Mucosa of descending colon (tissue), 3 donors: ENCODE measurements around the gene MED25. TPM values are rescaled to one million over a fixed set of nuclear protein-coding genes. Genes with fewer than 3 reads are reported as not detected.

Experiments used
- ATAC-seq: fragments of 200-7000 bp; cut with Tn5 transposase; one replicate; pipeline ENCODE4 v1.9.1; 2020; ENCODE audit warnings: mild to moderate bottlenecking, moderate library complexity
- DNase-seq, 3 donors: peaks; one replicate each; pipeline ENCODE4 v3.0.0-alpha.2; 2020
- H3K36me3 ChIP-seq: fragments of 200-600 bp; one replicate; pipeline ENCODE4 v1.8.0; 2021; ENCODE audit warnings: low read depth, mild to moderate bottlenecking
- H3K4me1 ChIP-seq: fragments of 200-600 bp; one replicate; pipeline ENCODE4 v1.8.0; 2021; ENCODE audit warnings: low read depth, mild to moderate bottlenecking
- H3K4me3 ChIP-seq: fragments of 200-600 bp; one replicate; pipeline ENCODE4 v1.8.0; 2021; ENCODE audit warnings: mild to moderate bottlenecking
- H3K9me3 ChIP-seq: fragments of 200-600 bp; one replicate; pipeline ENCODE4 v1.8.0; 2021; ENCODE audit warnings: mild to moderate bottlenecking
- intact Hi-C, 2 donors: fragments of 100-400 bp; cut with DNase I in 1 of 2; cut with micrococcal nuclease in 1 of 2; formaldehyde crosslinking; loops; one replicate each; pipeline versions ENCODE4 v1.11.0 to v1.11.1; 2022; cut with DNase I, micrococcal nuclease
- total RNA-seq, 3 donors: library from RNA; stranded (reverse); fragmentation: NEBNext Ultra II Directional in 2 of 3; extraction: Animal tissue kit (Norgen Biotek cat#: 25700) in 2 of 3; gene quantifications; one replicate each; pipeline versions ENCODE4 v1.2.1 to v1.2.4, GENCODE V29; 2021 to 2023
- TF ChIP-seq, protein P1 (sequence below): fragments of 200-600 bp; IDR thresholded peaks from one replicate; pipeline ENCODE4 v1.8.0; 2022; ENCODE audit warnings: antibody characterized with exemption, mild to moderate bottlenecking
- donor health status: DM: no; HTN: no; CAD: no; lungs with moderate emphysema.
- donor health status: DM: no; HTN: no; CAD: no.
- donor health status: DM: no; HTN: yes; CAD: no.

Gene MED25
- total RNA-seq, 3 donors from 2014 or later, result 54.7 to 57.4 (median 55.2) TPM

DNA sequence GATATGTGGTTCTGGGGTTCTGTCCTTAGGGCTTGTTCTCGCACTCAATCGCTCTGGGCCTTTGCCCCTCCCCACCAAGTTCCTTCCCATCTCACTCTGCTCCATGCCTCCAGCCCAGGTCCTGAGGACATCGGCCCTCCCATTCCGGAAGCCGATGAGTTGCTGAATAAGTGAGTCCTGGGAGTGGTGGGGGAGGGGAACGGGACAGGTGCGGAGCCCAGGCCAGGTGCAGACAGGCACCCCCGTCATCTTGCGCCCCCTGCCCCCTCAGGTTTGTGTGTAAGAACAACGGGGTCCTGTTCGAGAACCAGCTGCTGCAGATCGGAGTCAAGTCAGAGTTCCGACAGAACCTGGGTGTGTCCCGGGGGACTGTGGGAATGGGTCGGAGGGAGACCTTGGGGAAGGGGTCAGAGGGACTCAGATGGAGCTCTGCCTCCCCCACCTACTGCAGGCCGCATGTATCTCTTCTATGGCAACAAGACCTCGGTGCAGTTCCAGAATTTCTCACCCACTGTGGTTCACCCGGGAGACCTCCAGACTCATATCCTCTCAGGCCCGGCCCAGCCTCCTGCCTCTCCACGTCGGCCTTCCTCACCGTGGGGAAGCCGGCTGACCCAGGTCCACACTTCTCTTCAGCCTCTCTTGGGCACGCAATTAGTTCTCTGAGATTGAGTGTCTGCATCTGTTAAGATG is 15.1 kb upstream of the MED25 start:
- TF ChIP-seq, protein P1, sequence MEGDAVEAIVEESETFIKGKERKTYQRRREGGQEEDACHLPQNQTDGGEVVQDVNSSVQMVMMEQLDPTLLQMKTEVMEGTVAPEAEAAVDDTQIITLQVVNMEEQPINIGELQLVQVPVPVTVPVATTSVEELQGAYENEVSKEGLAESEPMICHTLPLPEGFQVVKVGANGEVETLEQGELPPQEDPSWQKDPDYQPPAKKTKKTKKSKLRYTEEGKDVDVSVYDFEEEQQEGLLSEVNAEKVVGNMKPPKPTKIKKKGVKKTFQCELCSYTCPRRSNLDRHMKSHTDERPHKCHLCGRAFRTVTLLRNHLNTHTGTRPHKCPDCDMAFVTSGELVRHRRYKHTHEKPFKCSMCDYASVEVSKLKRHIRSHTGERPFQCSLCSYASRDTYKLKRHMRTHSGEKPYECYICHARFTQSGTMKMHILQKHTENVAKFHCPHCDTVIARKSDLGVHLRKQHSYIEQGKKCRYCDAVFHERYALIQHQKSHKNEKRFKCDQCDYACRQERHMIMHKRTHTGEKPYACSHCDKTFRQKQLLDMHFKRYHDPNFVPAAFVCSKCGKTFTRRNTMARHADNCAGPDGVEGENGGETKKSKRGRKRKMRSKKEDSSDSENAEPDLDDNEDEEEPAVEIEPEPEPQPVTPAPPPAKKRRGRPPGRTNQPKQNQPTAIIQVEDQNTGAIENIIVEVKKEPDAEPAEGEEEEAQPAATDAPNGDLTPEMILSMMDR, result no peak
- Histone ChIP-seq H3K4me3 (no peak overlapping the region), H3K36me3 (no peaks in the 10 kb centered on the region), H3K9me3 (no peaks in the 10 kb centered on the region), H3K4me1 (no peaks in the 10 kb centered on the region)
- DNase-seq (no peak), ATAC-seq (peak; percentile 57)
- intact Hi-C loops, result no loop called here

DNA sequence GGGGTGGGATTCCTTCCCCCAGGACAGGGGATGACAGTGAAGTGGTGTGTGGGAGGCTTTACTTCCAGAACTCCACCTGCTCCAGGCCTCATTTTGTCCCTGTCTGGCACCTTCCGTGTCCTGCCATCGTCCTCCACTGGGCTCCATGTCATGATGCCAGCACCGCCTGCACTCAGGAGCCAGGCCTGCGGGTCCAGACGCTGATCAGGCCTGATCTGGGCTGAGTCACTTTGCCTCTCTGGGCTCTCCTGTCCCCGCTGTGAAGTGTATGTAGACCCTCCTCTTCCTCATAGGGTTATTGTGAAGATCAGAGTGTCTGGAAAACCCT is 14.6 kb upstream of the MED25 start:
- no peak overlapping the region for H3K4me3 ChIP-seq
- H3K4me1 ChIP-seq, result no peaks in the 10 kb centered on the region
- TF ChIP-seq, protein P1, result no peak
- H3K36me3 ChIP-seq, result no peaks in the 10 kb centered on the region
- no peak for ATAC-seq
- no peak for DNase-seq
- H3K9me3 ChIP-seq, result no peaks in the 10 kb centered on the region
- intact Hi-C loops, result no loop called here

DNA sequence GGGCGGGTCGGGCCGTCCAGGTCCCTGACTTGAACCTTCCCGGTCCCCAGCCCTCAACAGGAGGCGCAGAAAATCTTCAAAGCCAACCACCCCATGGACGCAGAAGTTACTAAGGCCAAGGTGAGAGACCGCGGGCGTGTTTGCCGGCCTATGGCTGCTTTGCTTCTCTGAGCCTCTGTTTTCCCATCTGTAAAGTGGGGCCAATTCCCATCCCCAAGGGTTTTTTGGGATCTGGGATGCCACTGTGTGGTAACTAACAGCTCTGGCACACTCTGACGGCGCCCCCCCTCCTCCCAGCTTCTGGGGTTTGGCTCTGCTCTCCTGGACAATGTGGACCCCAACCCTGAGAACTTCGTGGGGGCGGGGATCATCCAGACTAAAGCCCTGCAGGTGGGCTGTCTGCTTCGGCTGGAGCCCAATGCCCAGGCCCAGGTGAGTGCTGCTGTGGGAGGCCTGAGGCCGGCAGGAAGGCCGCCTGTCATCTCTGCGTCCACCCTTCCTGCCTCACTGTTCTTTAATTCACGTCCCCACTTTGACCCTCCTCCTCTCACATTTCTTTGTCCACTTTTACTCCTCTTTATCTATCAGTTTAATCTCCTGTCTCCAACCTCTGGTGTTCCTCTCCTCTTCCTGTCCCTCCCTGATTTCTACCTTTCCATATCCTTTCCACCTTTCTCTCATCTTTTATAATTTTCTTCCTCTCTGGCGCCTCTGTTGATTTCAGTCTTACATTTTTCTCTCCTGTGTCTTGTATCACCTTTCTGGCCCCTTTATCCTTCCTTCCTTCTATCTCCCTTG is 12.1 kb upstream of the MED25 start:
- H3K36me3 ChIP-seq, result no peaks in the 10 kb centered on the region
- peaks cover 11% of the 10 kb centered on the region for H3K4me1 ChIP-seq
- no peak overlapping the region for H3K4me3 ChIP-seq
- TF ChIP-seq, protein P1, result no peak
- intact Hi-C loops, result no loop called here
- no peak for DNase-seq
- no peak for ATAC-seq
- no peaks in the 10 kb centered on the region for H3K9me3 ChIP-seq

- no peak for ATAC-seq
- intact Hi-C loops, result no loop called here
- DNase-seq, result no peak
- no peak overlapping the region for H3K4me3 ChIP-seq
- TF ChIP-seq, protein P1, result no peak
- H3K4me1 ChIP-seq, result peaks cover 11% of the 10 kb centered on the region
- H3K9me3 ChIP-seq, result no peaks in the 10 kb centered on the region
- no peaks in the 10 kb centered on the region for H3K36me3 ChIP-seq
Measured at GRCh38 chr19:49806620-49806959, 11.5 kb upstream of the MED25 start.

DNA sequence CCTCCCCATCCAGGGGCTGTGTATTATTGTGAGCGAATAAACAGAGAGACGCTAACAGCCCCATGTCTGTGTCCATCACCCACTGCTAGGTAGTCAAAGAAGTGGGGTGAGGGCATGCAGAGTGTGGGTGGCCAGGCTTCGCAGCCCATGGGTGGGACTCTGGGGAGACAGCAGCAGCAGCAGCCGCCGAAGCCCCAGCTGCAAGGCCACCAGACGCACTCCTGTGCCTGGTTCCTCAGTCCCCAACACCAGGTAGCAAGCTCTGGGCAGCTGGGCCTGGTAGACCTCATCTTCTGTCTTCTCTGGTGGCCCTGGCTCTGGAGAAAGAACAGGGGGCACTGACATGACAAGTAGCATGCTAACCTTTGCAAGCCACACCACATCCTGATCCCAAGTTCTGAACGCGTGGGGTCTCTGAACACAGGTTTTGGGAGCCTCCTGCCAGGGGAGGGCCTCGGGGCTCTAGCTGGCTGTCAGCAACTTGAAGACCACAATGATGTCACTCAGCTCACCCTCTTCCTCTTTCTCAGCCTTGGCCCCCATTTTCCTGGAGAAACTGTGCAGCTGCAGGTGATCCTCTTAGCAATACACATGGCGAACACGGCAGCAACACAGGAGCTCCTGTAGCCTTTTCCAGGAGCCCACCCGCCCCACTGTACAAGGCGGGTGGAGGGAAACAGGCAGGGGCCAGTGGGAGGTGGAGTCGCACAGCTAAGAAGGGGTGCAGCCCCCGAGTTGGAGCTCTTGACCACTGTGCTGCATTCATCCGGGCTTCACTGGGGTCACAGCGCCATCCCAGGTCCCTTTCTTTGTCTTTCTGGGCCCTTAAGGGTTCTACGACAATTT is 10.8 kb upstream of the MED25 start:
- ATAC-seq, result no peak
- intact Hi-C loops, result no loop called here
- TF ChIP-seq, protein P1, result no peak
- Histone ChIP-seq H3K36me3 (no peaks in the 10 kb centered on the region), H3K9me3 (no peaks in the 10 kb centered on the region), H3K4me3 (no peak overlapping the region), H3K4me1 (peaks cover 11% of the 10 kb centered on the region)
- DNase-seq, result no peak
